GM15510 (cell line): ENCODE data around the gene SDR39U1.

Experiments used
- POLR2A ChIP-seq: IDR thresholded peaks from 3 replicates; pipeline ENCODE4 v1.6.1; 2011; ENCODE audit warnings: borderline replicate concordance; ENCODE audit not compliant: insufficient read length; ENCODE audit errors: extremely low read depth

SDR39U1 gene

DNA sequence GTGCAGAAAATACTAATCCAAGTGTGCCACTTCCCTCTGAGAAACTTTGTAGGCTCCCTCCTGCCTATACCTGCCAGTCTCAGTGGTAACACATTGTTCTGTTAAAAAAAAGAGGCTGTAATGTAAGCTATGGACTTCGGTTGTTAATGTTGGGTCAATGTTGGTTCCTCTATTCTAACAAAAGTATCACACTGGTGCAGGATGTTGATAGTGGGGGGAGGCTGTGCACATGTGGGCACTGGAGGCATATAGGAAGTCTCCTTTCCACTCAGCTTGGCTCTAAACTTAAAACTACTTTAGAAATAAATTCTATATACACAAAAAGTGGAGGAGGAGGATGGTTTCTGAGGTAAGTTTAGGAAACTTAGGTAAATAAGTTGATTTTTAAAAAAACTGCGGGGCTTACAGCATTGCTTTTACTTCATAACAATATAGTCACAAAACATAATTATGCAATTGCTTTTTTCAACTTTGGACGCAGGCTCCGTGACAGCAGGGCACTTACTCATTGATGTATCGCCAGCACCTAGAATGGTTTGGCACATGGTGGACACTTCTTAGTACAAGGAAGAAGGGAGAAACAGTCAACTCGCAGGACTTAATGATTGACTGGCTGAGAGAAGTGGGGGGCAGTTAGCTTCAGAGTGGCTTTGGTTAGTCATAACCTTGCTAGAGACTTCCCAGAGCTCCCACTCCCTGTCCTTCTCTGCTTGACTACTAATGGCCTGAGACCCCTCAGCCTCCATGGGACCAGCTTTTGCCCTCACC lies 51.7 kb downstream of the SDR39U1 start:
- TF ChIP-seq POLR2A = no peak
